GM19467 (cell line): ENCODE results near the gene MTA2.

Experiments used
- ATAC-seq: cut with Tn5 transposase; IDR thresholded peaks from one replicate; pipeline ENCODE4 v1.9.1; 2021; ENCODE audit warnings: mild to moderate bottlenecking, moderate library complexity; ENCODE audit not compliant: unreplicated experiment

Gene MTA2

GRCh38 chr11:62547691-62548281, 53.9 kb downstream of the MTA2 start:
- ATAC-seq = no peak

- no peak for ATAC-seq
Observed at GRCh38 chr11:62546929-62547625, 54.6 kb downstream of the MTA2 start.

GRCh38 chr11:62546244-62546928, 55.3 kb downstream of the MTA2 start, which contains the start of gene AHNAK:
Gene AHNAK (minus strand): TSS chr11:62546806. CDS start chr11:62536098, 10,708 bp downstream.
- no peak for ATAC-seq

GRCh38 chr11:62545437-62546243, 56.0 kb downstream of the MTA2 start:
- no peak for ATAC-seq

GRCh38 chr11:62544581-62545436, 56.9 kb downstream of the MTA2 start:
- no peak for ATAC-seq

- no peak for ATAC-seq
Observed at GRCh38 chr11:62543680-62544444, 57.8 kb downstream of the MTA2 start.
